Measurements from ENCODE around the gene DHRS7C.

DHRS7C gene

DNA sequence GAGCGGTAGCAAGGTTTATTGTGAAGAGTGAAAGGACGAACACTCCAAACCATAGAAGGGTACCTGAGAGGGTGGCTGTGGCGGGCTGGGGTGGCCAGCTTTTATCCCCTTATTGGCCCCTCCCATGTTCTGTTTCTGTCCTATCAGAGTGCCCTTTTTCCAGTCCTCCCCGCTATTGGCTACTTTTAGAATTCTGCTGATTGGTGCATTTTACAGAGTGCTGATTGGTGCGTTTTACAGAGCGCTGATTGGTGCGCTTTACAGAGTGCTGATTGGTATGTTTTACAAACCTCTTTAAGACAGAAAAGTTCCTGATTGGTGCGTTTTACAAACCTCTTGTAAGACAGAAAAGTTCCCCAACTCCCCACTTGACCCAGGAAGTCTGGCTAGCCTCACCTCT, 18.0 kb upstream of the DHRS7C start:
- Histone ChIP-seq H3K79me2 (ENCODE audit: low read length) (no peaks in the 10 kb centered on the region), H3K27ac (ENCODE audit: low read length) (no peak overlapping the region), H2AFZ (ENCODE audit: low read depth, low read length) (no peak overlapping the region), H3K36me3 (replicated peaks; ENCODE audit: low read depth, low read length) (no peaks in the 10 kb centered on the region), H3K4me1 (ENCODE audit: low read length) (no peaks in the 10 kb centered on the region), H3K4me3 (ENCODE audit: low read length) (no peak overlapping the region), H3K9ac (ENCODE audit: low read length) (no peak overlapping the region), H3K4me2 (ENCODE audit: low read length) (no peak overlapping the region), H4K20me1 (ENCODE audit: insufficient read depth, low read length) (no peaks in the 10 kb centered on the region), H3K27me3 (ENCODE audit: low read depth, low read length) (no peaks in the 10 kb centered on the region), H3K9me3 (ENCODE audit: insufficient read depth, low read length) (no peaks in the 10 kb centered on the region)
- TF ChIP-seq EZH2phosphoT487 (IDR thresholded peaks at IDR 0.05; ENCODE audit: low read depth): no peak
- TF ChIP-seq, protein P1, sequence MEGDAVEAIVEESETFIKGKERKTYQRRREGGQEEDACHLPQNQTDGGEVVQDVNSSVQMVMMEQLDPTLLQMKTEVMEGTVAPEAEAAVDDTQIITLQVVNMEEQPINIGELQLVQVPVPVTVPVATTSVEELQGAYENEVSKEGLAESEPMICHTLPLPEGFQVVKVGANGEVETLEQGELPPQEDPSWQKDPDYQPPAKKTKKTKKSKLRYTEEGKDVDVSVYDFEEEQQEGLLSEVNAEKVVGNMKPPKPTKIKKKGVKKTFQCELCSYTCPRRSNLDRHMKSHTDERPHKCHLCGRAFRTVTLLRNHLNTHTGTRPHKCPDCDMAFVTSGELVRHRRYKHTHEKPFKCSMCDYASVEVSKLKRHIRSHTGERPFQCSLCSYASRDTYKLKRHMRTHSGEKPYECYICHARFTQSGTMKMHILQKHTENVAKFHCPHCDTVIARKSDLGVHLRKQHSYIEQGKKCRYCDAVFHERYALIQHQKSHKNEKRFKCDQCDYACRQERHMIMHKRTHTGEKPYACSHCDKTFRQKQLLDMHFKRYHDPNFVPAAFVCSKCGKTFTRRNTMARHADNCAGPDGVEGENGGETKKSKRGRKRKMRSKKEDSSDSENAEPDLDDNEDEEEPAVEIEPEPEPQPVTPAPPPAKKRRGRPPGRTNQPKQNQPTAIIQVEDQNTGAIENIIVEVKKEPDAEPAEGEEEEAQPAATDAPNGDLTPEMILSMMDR (IDR thresholded peaks at IDR 0.05; ENCODE audit: low read depth, low read length): no peak

DNA sequence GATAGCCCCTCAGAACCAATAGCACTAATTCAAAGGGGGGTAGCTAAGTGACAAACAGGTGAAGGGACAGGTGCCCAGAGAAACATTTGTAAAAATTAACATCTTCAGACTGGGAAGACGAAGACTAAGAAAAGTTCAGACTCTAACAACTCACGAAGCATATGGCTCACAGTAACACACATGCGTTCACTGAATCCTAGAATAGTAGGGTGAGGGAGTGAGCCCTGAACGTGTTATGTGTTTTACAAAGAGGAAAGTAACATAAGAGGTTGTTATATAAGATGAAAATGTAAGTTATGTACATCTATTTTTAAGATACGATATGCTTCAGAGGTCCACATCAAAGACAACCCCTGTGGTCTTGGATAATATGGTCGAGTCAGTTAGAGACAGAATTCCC, 15.3 kb upstream of the DHRS7C start:
- no peak overlapping the region for H2AFZ ChIP-seq (ENCODE audit: low read depth, low read length)
- H3K4me1 ChIP-seq (ENCODE audit: low read length): no peaks in the 10 kb centered on the region
- H3K4me3 ChIP-seq (ENCODE audit: low read length): no peak overlapping the region
- TF ChIP-seq, protein P1 (IDR thresholded peaks at IDR 0.05; ENCODE audit: low read depth, low read length): no peak
- no peak for TF ChIP-seq EZH2phosphoT487 (IDR thresholded peaks at IDR 0.05; ENCODE audit: low read depth)
- H3K9ac ChIP-seq (ENCODE audit: low read length): no peak overlapping the region
- H3K27ac ChIP-seq (ENCODE audit: low read length): no peak overlapping the region
- no peak overlapping the region for H3K4me2 ChIP-seq (ENCODE audit: low read length)
- no peaks in the 10 kb centered on the region for H3K9me3 ChIP-seq (ENCODE audit: insufficient read depth, low read length)
- H3K27me3 ChIP-seq (ENCODE audit: low read depth, low read length): no peaks in the 10 kb centered on the region
- no peaks in the 10 kb centered on the region for H4K20me1 ChIP-seq (ENCODE audit: insufficient read depth, low read length)
- no peaks in the 10 kb centered on the region for H3K79me2 ChIP-seq (ENCODE audit: low read length)
- no peaks in the 10 kb centered on the region for H3K36me3 ChIP-seq (replicated peaks; ENCODE audit: low read depth, low read length)

DNA sequence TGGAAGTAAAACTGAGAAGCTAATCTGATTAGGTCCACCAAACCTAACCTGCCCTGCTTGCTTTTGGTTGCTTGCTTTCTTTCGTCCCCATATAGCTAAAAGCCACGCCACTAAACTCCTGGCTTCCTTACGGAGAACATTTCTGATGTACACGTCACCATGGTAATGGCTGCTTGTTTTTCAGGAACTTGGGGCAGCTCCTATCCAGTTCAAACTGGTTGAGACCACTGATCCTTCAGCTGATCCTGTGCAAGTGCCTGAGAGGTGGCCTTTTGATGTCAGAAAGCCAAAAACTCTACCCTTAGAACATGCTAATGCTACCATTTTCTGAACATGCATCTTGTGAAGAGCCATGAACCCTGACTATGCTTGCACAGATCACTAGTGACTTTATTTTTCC, 14.4 kb upstream of the DHRS7C start:
- Histone ChIP-seq H3K27me3 (ENCODE audit: low read depth, low read length) (no peaks in the 10 kb centered on the region), H3K79me2 (ENCODE audit: low read length) (no peaks in the 10 kb centered on the region), H3K27ac (ENCODE audit: low read length) (no peak overlapping the region), H3K36me3 (replicated peaks; ENCODE audit: low read depth, low read length) (no peaks in the 10 kb centered on the region), H3K9me3 (ENCODE audit: insufficient read depth, low read length) (no peaks in the 10 kb centered on the region), H2AFZ (ENCODE audit: low read depth, low read length) (no peak overlapping the region), H3K4me2 (ENCODE audit: low read length) (no peak overlapping the region), H3K4me3 (ENCODE audit: low read length) (no peak overlapping the region), H3K9ac (ENCODE audit: low read length) (no peak overlapping the region), H3K4me1 (ENCODE audit: low read length) (no peaks in the 10 kb centered on the region), H4K20me1 (ENCODE audit: insufficient read depth, low read length) (no peaks in the 10 kb centered on the region)
- TF ChIP-seq, protein P1 (IDR thresholded peaks at IDR 0.05; ENCODE audit: low read depth, low read length): no peak
- TF ChIP-seq EZH2phosphoT487 (IDR thresholded peaks at IDR 0.05; ENCODE audit: low read depth): no peak

DNA sequence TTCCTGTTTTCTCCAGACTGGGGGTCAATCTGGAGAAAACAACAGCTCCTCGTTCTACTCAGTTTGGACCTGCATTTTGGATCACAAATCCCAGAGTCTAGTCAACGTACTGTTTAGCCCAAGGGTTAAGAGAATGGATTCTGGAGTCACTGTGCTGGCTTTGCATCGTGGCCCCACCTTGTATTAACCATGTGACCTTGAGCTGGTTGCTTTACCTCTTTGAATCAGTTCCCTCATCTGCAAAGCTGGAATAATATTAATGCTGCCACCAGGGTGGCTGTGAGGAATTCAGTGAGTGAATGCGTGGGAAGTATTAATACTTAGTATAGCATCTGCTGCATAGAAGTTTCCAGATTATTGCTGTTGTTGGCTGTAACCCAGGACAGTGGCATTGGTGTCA, 11.3 kb upstream of the DHRS7C start:
- H3K4me3 ChIP-seq (ENCODE audit: low read length): no peak overlapping the region
- no peak overlapping the region for H3K27ac ChIP-seq (ENCODE audit: low read length)
- no peak overlapping the region for H3K4me2 ChIP-seq (ENCODE audit: low read length)
- H3K9me3 ChIP-seq (ENCODE audit: insufficient read depth, low read length): no peaks in the 10 kb centered on the region
- no peak for TF ChIP-seq EZH2phosphoT487 (IDR thresholded peaks at IDR 0.05; ENCODE audit: low read depth)
- TF ChIP-seq, protein P1 (IDR thresholded peaks at IDR 0.05; ENCODE audit: low read depth, low read length): no peak
- H3K4me1 ChIP-seq (ENCODE audit: low read length): no peaks in the 10 kb centered on the region
- H2AFZ ChIP-seq (ENCODE audit: low read depth, low read length): no peak overlapping the region
- no peaks in the 10 kb centered on the region for H3K27me3 ChIP-seq (ENCODE audit: low read depth, low read length)
- H3K9ac ChIP-seq (ENCODE audit: low read length): no peak overlapping the region
- no peaks in the 10 kb centered on the region for H3K36me3 ChIP-seq (replicated peaks; ENCODE audit: low read depth, low read length)
- H4K20me1 ChIP-seq (ENCODE audit: insufficient read depth, low read length): no peaks in the 10 kb centered on the region
- no peaks in the 10 kb centered on the region for H3K79me2 ChIP-seq (ENCODE audit: low read length)

Data from OCI-LY3 (cell line).